GM19467 (cell line): ENCODE data around the gene SLC38A1.

Experiments
- ATAC-seq: cut with Tn5 transposase; IDR thresholded peaks from one replicate; pipeline ENCODE4 v1.9.1; 2021; ENCODE audit warnings: mild to moderate bottlenecking, moderate library complexity; ENCODE audit not compliant: unreplicated experiment

Gene SLC38A1

GRCh38 chr12:46147144-46147543 is 121.7 kb downstream of the SLC38A1 start:
- ATAC-seq, result no peak

- no peak for ATAC-seq
Measured at GRCh38 chr12:46145881-46146280, 123.0 kb downstream of the SLC38A1 start.

DNA sequence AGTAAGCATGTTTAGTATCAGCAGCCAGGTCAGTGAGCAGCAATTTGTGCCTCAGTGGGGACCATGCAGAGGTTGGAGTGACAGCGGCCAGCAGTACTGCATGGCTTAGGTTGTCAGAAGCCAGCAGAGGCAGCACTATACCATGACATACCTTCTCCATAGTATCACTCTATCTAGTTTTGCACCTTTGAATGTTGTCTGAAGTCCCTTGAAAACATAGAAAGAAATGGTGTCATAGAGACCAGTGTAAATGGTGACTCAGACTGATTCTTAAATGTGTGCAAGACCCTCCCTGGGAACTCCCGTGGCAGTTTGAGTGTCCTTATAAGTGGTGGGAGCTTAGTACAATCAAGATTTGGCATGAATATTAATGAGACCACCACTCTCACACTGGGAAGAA is 124.4 kb downstream of the SLC38A1 start:
- no peak for ATAC-seq

DNA sequence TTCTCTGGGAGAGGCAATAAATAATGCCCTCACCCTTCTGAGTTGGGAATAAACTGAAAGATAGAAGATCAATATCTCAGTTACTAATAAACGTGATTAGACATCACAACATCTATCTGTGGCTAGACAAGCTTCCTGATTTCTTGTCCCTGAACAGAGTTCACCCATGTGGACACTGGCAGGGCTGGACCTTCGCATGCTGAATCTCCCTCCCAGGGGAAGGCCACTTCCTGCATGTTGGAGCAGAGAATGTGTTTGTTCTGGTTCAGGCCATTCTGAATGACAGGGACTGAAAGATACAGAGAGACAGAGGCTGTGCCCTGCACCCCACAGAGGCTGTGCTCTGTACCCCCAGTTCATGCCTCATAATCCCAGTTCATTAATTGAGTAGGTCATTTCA is 132.6 kb downstream of the SLC38A1 start:
- ATAC-seq, result no peak

DNA sequence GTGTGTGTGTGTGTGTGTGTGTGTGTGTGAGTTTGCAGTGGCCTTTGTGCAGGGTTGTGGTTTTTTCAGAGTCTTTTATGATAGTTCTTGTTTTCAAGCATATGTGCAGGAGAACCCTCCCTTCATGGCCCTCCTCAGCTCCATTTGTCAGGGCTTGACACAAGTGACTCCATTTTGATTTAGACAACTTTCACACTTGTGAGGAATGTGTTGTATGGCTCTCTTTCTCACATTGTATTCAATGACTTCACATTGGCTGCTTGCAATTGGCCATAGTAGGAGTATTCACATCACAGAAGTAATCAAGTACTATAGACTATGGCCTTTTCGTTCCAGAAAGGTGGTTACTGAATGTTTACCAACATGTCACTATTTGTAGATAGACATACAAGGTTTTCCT is 133.1 kb downstream of the SLC38A1 start:
- no peak for ATAC-seq

- no peak for ATAC-seq
Measured at GRCh38 chr12:46134852-46135251, 134.0 kb downstream of the SLC38A1 start.

DNA sequence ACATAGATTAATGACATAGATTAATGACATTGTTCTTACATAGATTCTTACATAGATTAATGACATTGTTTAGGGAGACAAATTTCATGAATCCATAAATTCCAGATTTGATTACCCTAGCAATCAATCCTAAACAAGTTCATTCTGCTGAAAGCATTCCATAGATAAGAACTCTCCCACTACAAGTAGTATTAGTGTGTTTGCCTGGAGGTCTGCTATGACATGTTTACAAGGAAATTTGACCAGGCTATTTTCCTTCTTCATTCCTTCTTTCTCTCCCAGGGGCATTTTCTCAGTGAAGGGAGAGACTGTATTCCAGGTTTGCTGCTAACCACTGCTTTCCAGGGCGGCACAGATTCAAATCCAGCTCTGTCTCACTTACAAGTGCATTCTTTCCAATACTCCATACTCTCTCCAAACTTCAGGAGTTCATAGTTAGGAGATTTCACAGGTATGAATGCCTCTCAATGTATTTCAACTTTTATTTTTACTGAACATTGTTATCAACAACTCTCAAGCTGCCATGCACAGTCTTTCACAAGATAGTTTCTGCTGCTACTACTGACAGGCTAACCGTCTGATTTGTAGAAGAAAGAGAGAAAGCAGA is 134.5 kb downstream of the SLC38A1 start:
- no peak for ATAC-seq

- no peak for ATAC-seq
Measured at GRCh38 chr12:46133751-46134150, 135.1 kb downstream of the SLC38A1 start.
